HepG2 (cell line): Measurements from ENCODE around the gene SIM1. TPM values are rescaled to one million over a fixed set of nuclear protein-coding genes. Genes with fewer than 3 reads are reported as not detected.

Experiments
- ATAC-seq: fragments of 200-7000 bp; cut with Tn5 transposase; 3 replicates; pipeline ENCODE4 v1.9.1; 2020; ENCODE audit warnings: mild to moderate bottlenecking, moderate library complexity
- BruUV-seq: library from RNA; stranded (reverse); fragments of 400-500 nt; replicated peaks from 2 replicates; lab custom pipeline; 2021; lab: Mats Ljungman, UMichigan
- CTCF ChIA-PET: fragments of 300-600 bp; formaldehyde crosslinking; extraction: SDS; loops from one replicate; lab custom pipeline; 2021; ENCODE audit warnings: low total read pairs, inconsistent platforms, low intra/inter-chr PET ratio; lab: Yijun Ruan, JAX
- POLR2A ChIA-PET: fragments of 350-600 bp; sonication (Branson Sonifier 250); formaldehyde crosslinking; loops from one replicate; lab custom pipeline; 2020; ENCODE audit warnings: antibody characterized with exemption, inconsistent platforms; lab: Yijun Ruan, JAX
- DNase-seq: peaks from one replicate; pipeline ENCODE4 v3.0.0-alpha.2; 2015; ENCODE audit warnings: low spot score
- FAIRE-seq: peaks from 3 replicates; lab custom pipeline; 2011; peaks lifted over from hg19 to GRCh38; lab: Jason Lieb, UNC
- H2AFZ ChIP-seq: one replicate; pipeline ENCODE4 v1.6.1; 2011; ENCODE audit warnings: low read length, inconsistent platforms
- H3K27ac ChIP-seq: fragments of 300-600 bp; 3 replicates; pipeline ENCODE4 v1.8.0; 2011; ENCODE audit warnings: mixed run types, mild to moderate bottlenecking, mixed read lengths, low read length, inconsistent platforms; ENCODE audit not compliant: insufficient read depth; ENCODE audit errors: extremely low read length
- H3K27me3 ChIP-seq, 2 experiments: fragments of 200-600 bp in 1 of 2; 2 replicates in 1 of 2; 3 replicates in 1 of 2; pipeline versions ENCODE4 v1.6.0 to v1.8.0; 2011; ENCODE audit warnings: low read length in 2 of 2, mild to moderate bottlenecking in 2 of 2, moderate library complexity in 2 of 2, inconsistent platforms in 1 of 2; ENCODE audit not compliant: insufficient read depth in 2 of 2, control insufficient read depth in 1 of 2
- H3K36me3 ChIP-seq, 2 experiments: fragments of 200-600 bp in 1 of 2; replicated peaks in 1 of 2; 2 replicates in 1 of 2; 3 replicates in 1 of 2; pipeline versions ENCODE4 v1.5.1 to v1.8.0; 2011; ENCODE audit warnings: low read length in 2 of 2, inconsistent platforms in 1 of 2; ENCODE audit not compliant: insufficient read depth in 2 of 2, control insufficient read depth in 1 of 2
- H3K4me1 ChIP-seq: 2 replicates; pipeline ENCODE4 v1.5.1; 2012; ENCODE audit warnings: low read length, inconsistent platforms; ENCODE audit not compliant: insufficient read depth
- H3K4me2 ChIP-seq: 2 replicates; pipeline ENCODE4 v1.6.0; 2011; ENCODE audit warnings: low read depth, low read length, inconsistent platforms
- H3K4me3 ChIP-seq, 3 experiments: fragments of 200-600 bp in 1 of 3; sonication (generic), shearing (Covaris generic) in 1 of 3; replicated peaks in 1 of 3; 2 replicates each; pipeline ENCODE4 v1.5.1; 2011 to 2016; ENCODE audit warnings: low read length in 3 of 3, inconsistent platforms in 2 of 3, low read depth in 2 of 3, mild to moderate bottlenecking in 2 of 3, control low read depth in 1 of 3, mixed read lengths in 1 of 3; ENCODE audit not compliant: insufficient read depth in 1 of 3
- H3K79me2 ChIP-seq: one replicate; pipeline ENCODE4 v1.6.1; 2011; ENCODE audit warnings: low read length, inconsistent platforms; ENCODE audit not compliant: insufficient read depth
- H3K9ac ChIP-seq: 2 replicates; pipeline ENCODE4 v1.6.0; 2011; ENCODE audit warnings: mild to moderate bottlenecking, low read depth, low read length, inconsistent platforms; ENCODE audit not compliant: insufficient read depth
- H3K9me3 ChIP-seq: 2 replicates; pipeline ENCODE4 v1.5.1; 2012; ENCODE audit warnings: mild to moderate bottlenecking, low read length
- H4K20me1 ChIP-seq: 2 replicates; pipeline ENCODE4 v1.6.0; 2011; ENCODE audit warnings: inconsistent platforms, mild to moderate bottlenecking, low read length, moderate library complexity; ENCODE audit not compliant: insufficient read depth
- ATF4 ChIP-seq, 2 experiments: fragments of 450-650 bp in 1 of 2; sonication (generic) in 1 of 2; formaldehyde crosslinking; IDR thresholded peaks; 2 replicates each; pipeline versions ENCODE4 v1.5.0 to v1.8.0; 2020 to 2022; ENCODE audit warnings: mild to moderate bottlenecking in 1 of 2, missing genetic modification reagents in 1 of 2
- MYNN ChIP-seq: sonication (generic); formaldehyde crosslinking; IDR thresholded peaks from 2 replicates; pipeline ENCODE4 v1.4.0; 2020; ENCODE audit warnings: mild to moderate bottlenecking, low read depth, missing genetic modification reagents
- PAWR ChIP-seq: sonication (generic); formaldehyde crosslinking; IDR thresholded peaks from 2 replicates; pipeline ENCODE4 v1.4.0; 2020; ENCODE audit warnings: missing genetic modification reagents, mild to moderate bottlenecking, borderline replicate concordance
- POLR2AphosphoS5 ChIP-seq: IDR thresholded peaks from 2 replicates; pipeline ENCODE4 v1.6.1; 2012; ENCODE audit warnings: low read depth, low read length
- RCOR2 ChIP-seq: IDR thresholded peaks from 2 replicates; pipeline ENCODE4 v1.6.1; 2016; ENCODE audit warnings: missing biosample characterization, missing genetic modification reagents
- TCF7 ChIP-seq: sonication (generic); IDR thresholded peaks from 2 replicates; pipeline ENCODE4 v1.6.1; 2016; ENCODE audit warnings: antibody characterized with exemption, low read depth
- TGIF2 ChIP-seq: IDR thresholded peaks from 2 replicates; pipeline ENCODE4 v1.6.1; 2016; ENCODE audit warnings: control low read depth, missing compliant biosample characterization
- ZNF547 ChIP-seq: sonication (generic); formaldehyde crosslinking; IDR thresholded peaks from 2 replicates; pipeline ENCODE4 v1.5.1; 2020; ENCODE audit warnings: mild to moderate bottlenecking, missing genetic modification reagents
- ZNF552 ChIP-seq: sonication (generic); formaldehyde crosslinking; IDR thresholded peaks from 2 replicates; pipeline ENCODE4 v1.9.0; 2022; ENCODE audit warnings: missing genetic modification reagents, mild to moderate bottlenecking, borderline replicate concordance
- WGBS: methylation state at CpG from one replicate; pipeline ENCODE4 v1.1.6; 2017; ENCODE audit warnings: low lambda C conversion rate; 5-methylcytosine and 5-hydroxymethylcytosine counted together
- in situ Hi-C: cut with HindIII; loops from 2 replicates; pipeline ENCODE4 v1.10.0; 2017; ENCODE audit warnings: low pct_unique_long_range_greater_than_20kb; ENCODE audit not compliant: extremely low pct_ligation_motif_present
- intact Hi-C: fragments of 100-400 bp; cut with micrococcal nuclease; formaldehyde crosslinking; loops from one replicate; pipeline ENCODE4 v1.10.0; 2022; ENCODE audit not compliant: unreplicated experiment
- polyA plus RNA-seq, 8 experiments: library from polyadenylated mRNA; depleted of rRNA in 3 of 8; stranded (reverse) in 7 of 8; unstranded in 1 of 8; fragments of >200 nt; fragmentation: Illumina TruSeq in 4 of 8; extraction: Trizol in 4 of 8; gene quantifications; 2 replicates each; pipeline versions ENCODE4 v1.2.1 to v1.2.3, GENCODE V29; 2011 to 2016; ENCODE audit warnings: low read depth in 4 of 8, missing spikeins in 1 of 8, mixed read lengths in 1 of 8; ENCODE audit not compliant: insufficient read depth in 1 of 8
- total RNA-seq, 5 experiments: library from RNA; depleted of rRNA; stranded (reverse); fragments of >200 nt; fragmentation: Illumina TruSeq; extraction: Trizol; gene quantifications; 2 replicates each; pipeline ENCODE4 v1.2.3, GENCODE V29; 2016; ENCODE audit warnings: low read depth in 1 of 5

SIM1 gene
- total and polyA plus RNA-seq, 2 of the 13 experiments (the other 11 are each of a cell fraction or from before 2014, with no cell fraction given): not detected

GRCh38 chr6:100512203-100512862 lies 47.6 kb upstream of the SIM1 start:
- Histone ChIP-seq H3K27ac (no peak overlapping the region), H3K79me2 (no peaks in the 10 kb centered on the region), H2AFZ (no peak overlapping the region), H3K9me3 (no peaks in the 10 kb centered on the region), H3K4me1 (no peaks in the 10 kb centered on the region), H3K9ac (no peak overlapping the region), H3K27me3 (no peaks in the 10 kb centered on the region), H4K20me1 (no peaks in the 10 kb centered on the region), H3K36me3 (peaks cover 3 to 53% of the 10 kb centered on the region in 2 experiments; a peak in 4 of 5 replicates), H3K4me2 (no peak overlapping the region), H3K4me3 (no peak overlapping the region)
- no TSS peak for BruUV-seq
- TF ChIP-seq TCF7: no peak
- ChIA-PET CTCF (no interaction called here), POLR2A (no interaction called here)
- in situ Hi-C loops (no loop called here), intact Hi-C loops (no loop called here)
- DNase-seq: no peak
- ATAC-seq: no peak
- no peak for FAIRE-seq
- 96% methylated on average over 6 of the region's 6 CpGs for WGBS

GRCh38 chr6:100509101-100509500 lies 44.4 kb upstream of the SIM1 start:
- WGBS: 89% methylated on average over 3 of the region's 3 CpGs
- Histone ChIP-seq H3K27ac (no peak overlapping the region), H2AFZ (no peak overlapping the region), H3K9me3 (no peaks in the 10 kb centered on the region), H3K79me2 (no peaks in the 10 kb centered on the region), H4K20me1 (no peaks in the 10 kb centered on the region), H3K36me3 (peaks cover 3 to 35% of the 10 kb centered on the region in 2 experiments; a peak in 3 of 5 replicates), H3K4me1 (no peaks in the 10 kb centered on the region), H3K27me3 (no peaks in the 10 kb centered on the region), H3K4me2 (no peak overlapping the region), H3K9ac (no peak overlapping the region), H3K4me3 (no peak overlapping the region)
- no peak for ATAC-seq
- no TSS peak for BruUV-seq
- in situ Hi-C loops: no loop called here
- ChIA-PET CTCF (no interaction called here), POLR2A (no interaction called here)
- intact Hi-C loops: no loop called here
- no peak for FAIRE-seq
- no peak for DNase-seq
- TF ChIP-seq ZNF547 (CRISPR knock-in tag) (no peak), ZNF552 (CRISPR knock-in tag) (no peak), PAWR (CRISPR knock-in tag) (no peak), TGIF2 (CRISPR knock-in tag) (no peak), MYNN (no peak), ATF4 (CRISPR knock-in tag; IDR thresholded peaks at IDR 0.05) (no peak), RCOR2 (CRISPR knock-in tag) (no peak), POLR2AphosphoS5 (no peak)
